GM21576 (cell line): Measurements from ENCODE around the gene GPRASP3.

Experiments used
- ATAC-seq: cut with Tn5 transposase; IDR thresholded peaks from one replicate; pipeline ENCODE4 v1.9.1; 2021; ENCODE audit warnings: mild to moderate bottlenecking, moderate library complexity; ENCODE audit not compliant: unreplicated experiment

Gene GPRASP3

DNA sequence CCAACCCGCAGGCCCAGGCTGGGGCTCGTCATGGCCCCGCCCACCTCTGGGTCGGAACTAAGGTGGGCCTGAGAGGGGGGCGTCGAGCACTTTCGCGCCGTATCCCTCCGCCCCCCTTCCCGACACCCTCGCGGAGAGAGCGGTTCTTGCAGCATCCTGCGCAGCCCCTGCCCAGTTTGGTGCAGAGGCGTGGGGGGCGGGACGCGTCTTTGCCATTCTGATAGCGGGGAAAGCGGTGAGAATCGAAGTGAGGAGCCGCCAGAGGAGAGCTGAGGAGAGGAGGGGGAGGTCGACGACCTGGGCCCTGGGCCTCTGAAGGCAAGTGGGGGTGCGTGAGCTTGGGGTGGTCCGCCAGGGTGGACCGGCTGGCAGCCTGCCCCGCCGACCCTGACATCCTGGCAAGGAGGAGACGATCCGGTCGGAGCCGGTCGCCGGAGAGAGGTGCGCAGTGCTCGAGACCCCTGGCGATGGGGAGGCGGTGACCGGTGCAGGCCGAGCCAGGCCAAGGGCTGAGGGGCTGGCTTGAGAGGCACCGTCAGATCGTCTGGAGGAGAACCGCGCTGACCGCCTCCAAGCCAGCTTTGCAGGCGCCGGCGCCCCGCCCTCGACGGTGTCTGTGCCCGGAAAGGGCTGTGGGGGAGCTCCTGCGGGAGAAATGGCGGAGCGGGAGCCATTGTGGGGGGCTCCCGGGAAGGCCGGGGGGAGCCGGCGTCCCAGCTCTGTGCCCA lies 25.5 kb downstream of the GPRASP3 start:
- no peak for ATAC-seq

- ATAC-seq: no peak
Measured at GRCh38 chrX:102765217-102765616, 44.7 kb downstream of the GPRASP3 start.

GRCh38 chrX:102765809-102766208 lies 45.3 kb downstream of the GPRASP3 start:
- no peak for ATAC-seq

DNA sequence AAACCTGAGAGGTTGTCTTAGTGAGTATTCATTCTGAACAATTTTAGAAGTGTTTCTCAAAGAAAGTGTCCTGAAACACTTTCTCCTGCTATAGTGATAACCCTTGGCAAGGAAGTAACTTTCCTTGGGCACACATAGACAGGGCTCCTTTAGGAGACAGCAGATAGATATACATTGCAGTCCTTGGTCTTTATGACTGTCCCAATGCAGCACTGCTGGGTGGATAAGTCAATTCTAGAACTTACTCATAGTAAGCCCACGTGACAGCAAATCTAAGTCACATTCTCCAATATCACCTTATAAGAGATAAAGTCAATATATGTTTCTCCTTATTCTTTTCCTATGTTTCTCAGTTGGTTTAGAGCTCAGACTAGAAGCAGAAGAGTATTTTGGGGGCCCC lies 46.7 kb downstream of the GPRASP3 start:
- ATAC-seq: no peak

GRCh38 chrX:102768987-102769761 lies 48.6 kb downstream of the GPRASP3 start:
- peak; percentile 95 for ATAC-seq
